GM23338 (cell line): Measurements from ENCODE around the gene MSGN1. TPM values are rescaled to one million over a fixed set of nuclear protein-coding genes. Genes with fewer than 3 reads are reported as not detected.

ENCODE experiments used
- ATAC-seq: fragments of 200-7000 bp; cut with Tn5 transposase; 3 replicates; pipeline ENCODE4 v1.9.1; 2020
- DNase-seq: peaks from one replicate; pipeline ENCODE4 v3.0.0-alpha.2; 2015; ENCODE audit warnings: low spot score
- H2AFZ ChIP-seq: fragments of 200-600 bp; sonication (generic); 2 replicates; pipeline ENCODE4 v1.8.0; 2016; ENCODE audit warnings: antibody characterized with exemption, mild to moderate bottlenecking, moderate library complexity
- H3F3A ChIP-seq: fragments of 200-600 bp; sonication (generic); replicated peaks from 2 replicates; pipeline ENCODE4 v1.8.0; 2017; ENCODE audit warnings: antibody characterized with exemption, mixed run types, low read depth
- H3K27ac ChIP-seq: fragments of 200-600 bp; sonication (generic); 2 replicates; pipeline ENCODE4 v1.6.1; 2016; ENCODE audit warnings: low read depth
- H3K27me3 ChIP-seq: fragments of 200-600 bp; sonication (generic); 2 replicates; pipeline ENCODE4 v1.8.0; 2016; ENCODE audit warnings: mild to moderate bottlenecking, mixed run types, moderate library complexity; ENCODE audit not compliant: insufficient read depth
- H3K36me3 ChIP-seq: fragments of 200-600 bp; sonication (generic); 2 replicates; pipeline ENCODE4 v1.8.0; 2016; ENCODE audit warnings: mild to moderate bottlenecking; ENCODE audit not compliant: insufficient read depth
- H3K4me1 ChIP-seq: fragments of 200-600 bp; sonication (generic); 2 replicates; pipeline ENCODE4 v1.8.0; 2016; ENCODE audit warnings: mild to moderate bottlenecking, moderate library complexity; ENCODE audit not compliant: insufficient read depth
- H3K4me2 ChIP-seq: fragments of 200-600 bp; sonication (generic); 2 replicates; pipeline ENCODE4 v1.7.1; 2017; ENCODE audit warnings: mixed run types
- H3K4me3 ChIP-seq: fragments of 200-600 bp; sonication (generic); 2 replicates; pipeline ENCODE4 v1.6.1; 2016; ENCODE audit warnings: mixed run types
- H3K79me2 ChIP-seq: fragments of 200-600 bp; sonication (generic); replicated peaks from 2 replicates; pipeline ENCODE4 v1.8.0; 2017; ENCODE audit warnings: mild to moderate bottlenecking; ENCODE audit not compliant: insufficient read depth
- H3K9me2 ChIP-seq: fragments of 200-600 bp; sonication (generic); 2 replicates; pipeline ENCODE4 v1.8.0; 2017; ENCODE audit not compliant: insufficient read depth
- H4K20me1 ChIP-seq: fragments of 200-600 bp; sonication (generic); replicated peaks from 2 replicates; pipeline ENCODE4 v1.8.0; 2017; ENCODE audit warnings: mild to moderate bottlenecking; ENCODE audit not compliant: insufficient read depth
- H3K27ac Mint-ChIP-seq: 2 replicates; pipeline ENCODE4 v1.8.0; 2020; ENCODE audit warnings: inconsistent platforms, mild to moderate bottlenecking, moderate library complexity, mixed read lengths
- H3K27me3 Mint-ChIP-seq: 3 replicates; pipeline ENCODE4 v1.8.0; 2022; ENCODE audit warnings: low read depth, mild to moderate bottlenecking, moderate library complexity, mixed read lengths, inconsistent platforms; ENCODE audit not compliant: insufficient read depth, poor library complexity
- H3K36me3 Mint-ChIP-seq: 3 replicates; pipeline ENCODE4 v1.8.0; 2021; ENCODE audit warnings: low read depth, mild to moderate bottlenecking, inconsistent platforms, moderate library complexity, mixed read lengths
- H3K4me1 Mint-ChIP-seq: 3 replicates; pipeline ENCODE4 v1.8.0; 2020; ENCODE audit warnings: mild to moderate bottlenecking, inconsistent platforms, mixed read lengths
- H3K4me3 Mint-ChIP-seq: 3 replicates; pipeline ENCODE4 v1.8.0; 2021; ENCODE audit warnings: moderate library complexity, mild to moderate bottlenecking, inconsistent platforms, mixed read lengths
- H3K9me3 Mint-ChIP-seq: 3 replicates; pipeline ENCODE4 v1.8.0; 2020; ENCODE audit warnings: moderate library complexity, mild to moderate bottlenecking, inconsistent platforms, mixed read lengths
- CREB1 ChIP-seq: fragments of 250-450 bp; sonication (Bioruptor Pico); IDR thresholded peaks from 2 replicates; pipeline ENCODE4 v1.5.0; 2020; ENCODE audit warnings: low read depth, mild to moderate bottlenecking, moderate library complexity
- EZH2 ChIP-seq: fragments of 200-600 bp; sonication (generic); IDR thresholded peaks from one replicate; pipeline ENCODE4 v1.8.0; 2017; ENCODE audit warnings: antibody characterized with exemption, mild to moderate bottlenecking, low read depth; ENCODE audit not compliant: unreplicated experiment
- EZH2phosphoT487 ChIP-seq: fragments of 200-600 bp; sonication (generic); IDR thresholded peaks from one replicate; pipeline ENCODE4 v1.8.1; 2018; ENCODE audit warnings: antibody characterized with exemption; ENCODE audit not compliant: unreplicated experiment
- JUNB ChIP-seq: IDR thresholded peaks from one replicate; pipeline ENCODE4 v1.6.1; 2016; ENCODE audit warnings: antibody characterized with exemption; ENCODE audit not compliant: unreplicated experiment
- NANOG ChIP-seq: IDR thresholded peaks from 2 replicates; pipeline ENCODE4 v1.6.1; 2016; ENCODE audit warnings: antibody characterized with exemption, borderline replicate concordance
- POLR2AphosphoS5 ChIP-seq: IDR thresholded peaks from 2 replicates; pipeline ENCODE4 v1.6.1; 2016; ENCODE audit warnings: antibody characterized with exemption, low read depth
- STAT1 ChIP-seq: IDR thresholded peaks from one replicate; pipeline ENCODE4 v1.6.1; 2016; ENCODE audit warnings: antibody characterized with exemption; ENCODE audit not compliant: unreplicated experiment
- ZNF114 ChIP-seq: fragments of 250-450 bp; sonication (Bioruptor Pico); IDR thresholded peaks from 2 replicates; pipeline ENCODE4 v1.5.0; 2020; ENCODE audit warnings: mild to moderate bottlenecking, moderate library complexity
- ZNF331 ChIP-seq: fragments of 250-450 bp; sonication (Bioruptor Pico); IDR thresholded peaks from 2 replicates; pipeline ENCODE4 v1.5.0; 2020; ENCODE audit warnings: low read depth, mild to moderate bottlenecking, moderate library complexity
- polyA plus RNA-seq: library from polyadenylated mRNA; unstranded; fragments of >200 nt; fragmentation: Nextera tagmentation; extraction: Ambion mirVana; gene quantifications from 2 replicates; pipeline ENCODE4 v1.2.1, GENCODE V29; 2016
- total RNA-seq: library from RNA; depleted of rRNA; stranded (reverse); fragments of >200 nt; shearing (Covaris generic); gene quantifications from 2 replicates; pipeline ENCODE4 v1.2.3, GENCODE V29; 2014
- TF ChIP-seq, protein P1 (sequence below), 2 experiments: fragments of 200-600 bp in 1 of 2; sonication (generic) in 1 of 2; conservative IDR thresholded peaks; 2 replicates each; pipeline versions ENCODE4 v1.5.1 to v1.6.1; 2016 to 2017; ENCODE audit warnings: antibody characterized with exemption in 2 of 2, low read depth in 2 of 2, mild to moderate bottlenecking in 2 of 2, moderate library complexity in 1 of 2
- TF ChIP-seq, protein P2 (sequence below): IDR thresholded peaks from one replicate; pipeline ENCODE4 v1.6.1; 2018; ENCODE audit warnings: antibody characterized with exemption; ENCODE audit not compliant: unreplicated experiment
- TF ChIP-seq, protein P3 (sequence below): IDR thresholded peaks from 2 replicates; pipeline ENCODE4 v1.6.1; 2016; ENCODE audit warnings: antibody characterized with exemption
- TF ChIP-seq, protein P4 (sequence below): fragments of 250-450 bp; sonication (Bioruptor Pico); IDR thresholded peaks from 2 replicates; pipeline ENCODE4 v1.5.0; 2020; ENCODE audit warnings: mild to moderate bottlenecking, moderate library complexity

MSGN1 gene
- total and polyA plus RNA-seq, 2 experiments from 2014 or later: not detected

DNA sequence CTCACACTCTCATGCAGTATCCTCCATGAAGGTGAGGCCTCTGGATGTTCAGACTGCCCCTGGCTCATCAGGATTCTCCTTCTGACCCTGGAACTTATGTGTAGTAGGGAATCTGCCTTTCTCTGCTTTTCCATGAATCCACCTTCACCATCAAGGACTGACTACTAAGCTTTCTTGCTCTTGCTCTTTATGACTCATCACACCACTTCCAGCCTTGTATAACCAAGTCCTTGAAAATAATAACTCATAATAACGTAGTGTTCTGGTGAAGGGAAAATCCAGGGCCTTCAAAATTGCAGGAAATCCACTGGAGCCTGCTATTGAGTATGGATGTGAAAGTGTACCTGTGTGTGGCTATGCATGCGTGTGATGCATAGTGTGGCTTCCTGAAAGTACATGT lies 50.9 kb downstream of the MSGN1 start:
- Mint-ChIP-seq H3K9me3 (no peaks in the 10 kb centered on the region), H3K4me3 (no peak overlapping the region), H3K27me3 (no peaks in the 10 kb centered on the region), H3K4me1 (no peaks in the 10 kb centered on the region), H3K27ac (no peak overlapping the region), H3K36me3 (no peaks in the 10 kb centered on the region)
- Histone ChIP-seq H2AFZ (no peak overlapping the region), H3K36me3 (no peaks in the 10 kb centered on the region), H3K4me3 (no peak overlapping the region), H3K79me2 (no peaks in the 10 kb centered on the region), H3K4me1 (no peaks in the 10 kb centered on the region), H3K27me3 (no peaks in the 10 kb centered on the region), H4K20me1 (no peaks in the 10 kb centered on the region; the same call in 1 of the 2 replicates), H3F3A (no peaks in the 10 kb centered on the region), H3K27ac (no peak overlapping the region), H3K9me2 (no peaks in the 10 kb centered on the region), H3K4me2 (no peak overlapping the region)
- DNase-seq: no peak
- TF ChIP-seq JUNB: no peak
- no peak for TF ChIP-seq CREB1 (CRISPR knock-in tag)
- TF ChIP-seq EZH2: no peak
- TF ChIP-seq, protein P1, sequence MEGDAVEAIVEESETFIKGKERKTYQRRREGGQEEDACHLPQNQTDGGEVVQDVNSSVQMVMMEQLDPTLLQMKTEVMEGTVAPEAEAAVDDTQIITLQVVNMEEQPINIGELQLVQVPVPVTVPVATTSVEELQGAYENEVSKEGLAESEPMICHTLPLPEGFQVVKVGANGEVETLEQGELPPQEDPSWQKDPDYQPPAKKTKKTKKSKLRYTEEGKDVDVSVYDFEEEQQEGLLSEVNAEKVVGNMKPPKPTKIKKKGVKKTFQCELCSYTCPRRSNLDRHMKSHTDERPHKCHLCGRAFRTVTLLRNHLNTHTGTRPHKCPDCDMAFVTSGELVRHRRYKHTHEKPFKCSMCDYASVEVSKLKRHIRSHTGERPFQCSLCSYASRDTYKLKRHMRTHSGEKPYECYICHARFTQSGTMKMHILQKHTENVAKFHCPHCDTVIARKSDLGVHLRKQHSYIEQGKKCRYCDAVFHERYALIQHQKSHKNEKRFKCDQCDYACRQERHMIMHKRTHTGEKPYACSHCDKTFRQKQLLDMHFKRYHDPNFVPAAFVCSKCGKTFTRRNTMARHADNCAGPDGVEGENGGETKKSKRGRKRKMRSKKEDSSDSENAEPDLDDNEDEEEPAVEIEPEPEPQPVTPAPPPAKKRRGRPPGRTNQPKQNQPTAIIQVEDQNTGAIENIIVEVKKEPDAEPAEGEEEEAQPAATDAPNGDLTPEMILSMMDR (conservative IDR thresholded peaks at IDR 0.05; ENCODE audit: low read depth in 2 of 2): no peak
- TF ChIP-seq EZH2phosphoT487: no peak
- no peak for TF ChIP-seq NANOG
- TF ChIP-seq POLR2AphosphoS5: no peak
- TF ChIP-seq ZNF331 (CRISPR knock-in tag): no peak
- TF ChIP-seq, protein P2, sequence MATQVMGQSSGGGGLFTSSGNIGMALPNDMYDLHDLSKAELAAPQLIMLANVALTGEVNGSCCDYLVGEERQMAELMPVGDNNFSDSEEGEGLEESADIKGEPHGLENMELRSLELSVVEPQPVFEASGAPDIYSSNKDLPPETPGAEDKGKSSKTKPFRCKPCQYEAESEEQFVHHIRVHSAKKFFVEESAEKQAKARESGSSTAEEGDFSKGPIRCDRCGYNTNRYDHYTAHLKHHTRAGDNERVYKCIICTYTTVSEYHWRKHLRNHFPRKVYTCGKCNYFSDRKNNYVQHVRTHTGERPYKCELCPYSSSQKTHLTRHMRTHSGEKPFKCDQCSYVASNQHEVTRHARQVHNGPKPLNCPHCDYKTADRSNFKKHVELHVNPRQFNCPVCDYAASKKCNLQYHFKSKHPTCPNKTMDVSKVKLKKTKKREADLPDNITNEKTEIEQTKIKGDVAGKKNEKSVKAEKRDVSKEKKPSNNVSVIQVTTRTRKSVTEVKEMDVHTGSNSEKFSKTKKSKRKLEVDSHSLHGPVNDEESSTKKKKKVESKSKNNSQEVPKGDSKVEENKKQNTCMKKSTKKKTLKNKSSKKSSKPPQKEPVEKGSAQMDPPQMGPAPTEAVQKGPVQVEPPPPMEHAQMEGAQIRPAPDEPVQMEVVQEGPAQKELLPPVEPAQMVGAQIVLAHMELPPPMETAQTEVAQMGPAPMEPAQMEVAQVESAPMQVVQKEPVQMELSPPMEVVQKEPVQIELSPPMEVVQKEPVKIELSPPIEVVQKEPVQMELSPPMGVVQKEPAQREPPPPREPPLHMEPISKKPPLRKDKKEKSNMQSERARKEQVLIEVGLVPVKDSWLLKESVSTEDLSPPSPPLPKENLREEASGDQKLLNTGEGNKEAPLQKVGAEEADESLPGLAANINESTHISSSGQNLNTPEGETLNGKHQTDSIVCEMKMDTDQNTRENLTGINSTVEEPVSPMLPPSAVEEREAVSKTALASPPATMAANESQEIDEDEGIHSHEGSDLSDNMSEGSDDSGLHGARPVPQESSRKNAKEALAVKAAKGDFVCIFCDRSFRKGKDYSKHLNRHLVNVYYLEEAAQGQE: no peak
- TF ChIP-seq, protein P3, sequence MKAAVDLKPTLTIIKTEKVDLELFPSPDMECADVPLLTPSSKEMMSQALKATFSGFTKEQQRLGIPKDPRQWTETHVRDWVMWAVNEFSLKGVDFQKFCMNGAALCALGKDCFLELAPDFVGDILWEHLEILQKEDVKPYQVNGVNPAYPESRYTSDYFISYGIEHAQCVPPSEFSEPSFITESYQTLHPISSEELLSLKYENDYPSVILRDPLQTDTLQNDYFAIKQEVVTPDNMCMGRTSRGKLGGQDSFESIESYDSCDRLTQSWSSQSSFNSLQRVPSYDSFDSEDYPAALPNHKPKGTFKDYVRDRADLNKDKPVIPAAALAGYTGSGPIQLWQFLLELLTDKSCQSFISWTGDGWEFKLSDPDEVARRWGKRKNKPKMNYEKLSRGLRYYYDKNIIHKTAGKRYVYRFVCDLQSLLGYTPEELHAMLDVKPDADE: no peak
- no peak for TF ChIP-seq STAT1
- TF ChIP-seq, protein P4, sequence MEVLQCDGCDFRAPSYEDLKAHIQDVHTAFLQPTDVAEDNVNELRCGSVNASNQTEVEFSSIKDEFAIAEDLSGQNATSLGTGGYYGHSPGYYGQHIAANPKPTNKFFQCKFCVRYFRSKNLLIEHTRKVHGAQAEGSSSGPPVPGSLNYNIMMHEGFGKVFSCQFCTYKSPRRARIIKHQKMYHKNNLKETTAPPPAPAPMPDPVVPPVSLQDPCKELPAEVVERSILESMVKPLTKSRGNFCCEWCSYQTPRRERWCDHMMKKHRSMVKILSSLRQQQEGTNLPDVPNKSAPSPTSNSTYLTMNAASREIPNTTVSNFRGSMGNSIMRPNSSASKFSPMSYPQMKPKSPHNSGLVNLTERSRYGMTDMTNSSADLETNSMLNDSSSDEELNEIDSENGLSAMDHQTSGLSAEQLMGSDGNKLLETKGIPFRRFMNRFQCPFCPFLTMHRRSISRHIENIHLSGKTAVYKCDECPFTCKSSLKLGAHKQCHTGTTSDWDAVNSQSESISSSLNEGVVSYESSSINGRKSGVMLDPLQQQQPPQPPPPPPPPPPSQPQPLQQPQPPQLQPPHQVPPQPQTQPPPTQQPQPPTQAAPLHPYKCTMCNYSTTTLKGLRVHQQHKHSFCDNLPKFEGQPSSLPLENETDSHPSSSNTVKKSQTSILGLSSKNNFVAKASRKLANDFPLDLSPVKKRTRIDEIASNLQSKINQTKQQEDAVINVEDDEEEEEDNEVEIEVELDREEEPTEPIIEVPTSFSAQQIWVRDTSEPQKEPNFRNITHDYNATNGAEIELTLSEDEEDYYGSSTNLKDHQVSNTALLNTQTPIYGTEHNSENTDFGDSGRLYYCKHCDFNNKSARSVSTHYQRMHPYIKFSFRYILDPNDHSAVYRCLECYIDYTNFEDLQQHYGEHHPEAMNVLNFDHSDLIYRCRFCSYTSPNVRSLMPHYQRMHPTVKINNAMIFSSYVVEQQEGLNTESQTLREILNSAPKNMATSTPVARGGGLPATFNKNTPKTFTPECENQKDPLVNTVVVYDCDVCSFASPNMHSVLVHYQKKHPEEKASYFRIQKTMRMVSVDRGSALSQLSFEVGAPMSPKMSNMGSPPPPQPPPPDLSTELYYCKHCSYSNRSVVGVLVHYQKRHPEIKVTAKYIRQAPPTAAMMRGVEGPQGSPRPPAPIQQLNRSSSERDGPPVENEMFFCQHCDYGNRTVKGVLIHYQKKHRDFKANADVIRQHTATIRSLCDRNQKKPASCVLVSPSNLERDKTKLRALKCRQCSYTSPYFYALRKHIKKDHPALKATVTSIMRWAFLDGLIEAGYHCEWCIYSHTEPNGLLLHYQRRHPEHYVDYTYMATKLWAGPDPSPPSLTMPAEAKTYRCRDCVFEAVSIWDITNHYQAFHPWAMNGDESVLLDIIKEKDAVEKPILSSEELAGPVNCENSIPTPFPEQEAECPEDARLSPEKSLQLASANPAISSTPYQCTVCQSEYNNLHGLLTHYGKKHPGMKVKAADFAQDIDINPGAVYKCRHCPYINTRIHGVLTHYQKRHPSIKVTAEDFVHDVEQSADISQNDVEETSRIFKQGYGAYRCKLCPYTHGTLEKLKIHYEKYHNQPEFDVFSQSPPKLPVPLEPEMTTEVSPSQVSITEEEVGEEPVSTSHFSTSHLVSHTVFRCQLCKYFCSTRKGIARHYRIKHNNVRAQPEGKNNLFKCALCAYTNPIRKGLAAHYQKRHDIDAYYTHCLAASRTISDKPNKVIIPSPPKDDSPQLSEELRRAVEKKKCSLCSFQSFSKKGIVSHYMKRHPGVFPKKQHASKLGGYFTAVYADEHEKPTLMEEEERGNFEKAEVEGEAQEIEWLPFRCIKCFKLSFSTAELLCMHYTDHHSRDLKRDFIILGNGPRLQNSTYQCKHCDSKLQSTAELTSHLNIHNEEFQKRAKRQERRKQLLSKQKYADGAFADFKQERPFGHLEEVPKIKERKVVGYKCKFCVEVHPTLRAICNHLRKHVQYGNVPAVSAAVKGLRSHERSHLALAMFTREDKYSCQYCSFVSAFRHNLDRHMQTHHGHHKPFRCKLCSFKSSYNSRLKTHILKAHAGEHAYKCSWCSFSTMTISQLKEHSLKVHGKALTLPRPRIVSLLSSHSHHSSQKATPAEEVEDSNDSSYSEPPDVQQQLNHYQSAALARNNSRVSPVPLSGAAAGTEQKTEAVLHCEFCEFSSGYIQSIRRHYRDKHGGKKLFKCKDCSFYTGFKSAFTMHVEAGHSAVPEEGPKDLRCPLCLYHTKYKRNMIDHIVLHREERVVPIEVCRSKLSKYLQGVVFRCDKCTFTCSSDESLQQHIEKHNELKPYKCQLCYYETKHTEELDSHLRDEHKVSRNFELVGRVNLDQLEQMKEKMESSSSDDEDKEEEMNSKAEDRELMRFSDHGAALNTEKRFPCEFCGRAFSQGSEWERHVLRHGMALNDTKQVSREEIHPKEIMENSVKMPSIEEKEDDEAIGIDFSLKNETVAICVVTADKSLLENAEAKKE (CRISPR knock-in tag): no peak
- no peak for TF ChIP-seq ZNF114 (CRISPR knock-in tag)
- no peak for ATAC-seq
